NCI-H1694 (cell line): ENCODE results near the gene VN1R5.
"Not testable (repeated sequence)": the region's sequence is repeated elsewhere in the genome, so short reads cannot be mapped to it uniquely, and the experiment has no call there.

Experiments
- DNase-seq: peaks from one replicate; lab custom pipeline; 2025; lab: John Stamatoyannopoulos, UW

VN1R5 gene

GRCh38 chr1:247273013-247273412, 17.1 kb downstream of the VN1R5 start:
- no peak for DNase-seq

- no peak for DNase-seq
Measured at GRCh38 chr1:247274605-247275256, 18.9 kb downstream of the VN1R5 start.

DNA sequence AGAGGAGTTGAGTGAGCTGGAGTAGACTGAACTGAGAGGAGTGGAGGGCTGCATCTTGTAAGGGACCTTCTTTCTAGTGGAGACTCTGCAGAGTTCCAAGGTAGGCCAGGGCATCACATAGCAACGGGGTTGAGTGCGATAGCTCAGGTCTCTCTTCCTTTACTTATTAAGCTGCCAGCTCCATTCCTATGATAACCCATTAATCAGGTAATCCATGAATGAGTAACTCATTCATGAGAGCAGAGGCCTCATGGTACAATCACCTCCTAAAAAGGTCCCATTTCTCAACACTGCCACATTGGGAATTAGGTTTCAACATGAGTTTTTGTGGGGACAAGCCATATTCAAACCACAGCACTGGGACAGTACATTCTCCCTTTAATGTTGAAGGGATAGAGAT, 21.3 kb downstream of the VN1R5 start:
- DNase-seq = no peak

- DNase-seq = no peak
Measured at GRCh38 chr1:247281001-247281574, 25.2 kb downstream of the VN1R5 start.

GRCh38 chr1:247286134-247286670, 30.3 kb downstream of the VN1R5 start:
- DNase-seq = no peak

DNA sequence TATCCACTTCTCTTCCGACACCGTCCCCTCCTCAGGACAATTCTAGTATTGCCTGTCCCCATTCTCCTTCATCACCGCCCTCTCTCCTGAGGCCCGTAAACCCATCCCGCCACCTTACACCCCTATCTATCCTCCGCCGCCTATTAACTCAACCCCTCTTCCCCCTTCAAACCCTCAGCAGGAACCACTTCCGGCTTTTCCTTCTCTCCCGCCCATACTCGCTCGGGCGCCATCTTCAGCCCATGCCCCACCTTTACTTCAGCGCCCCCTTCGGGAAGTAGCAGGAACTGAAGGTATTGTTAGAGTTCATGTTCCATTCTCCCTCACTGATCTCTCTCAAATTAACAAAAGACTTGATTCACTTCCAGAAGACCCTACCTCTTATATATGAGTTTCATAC, 31.6 kb downstream of the VN1R5 start:
- DNase-seq = no peak

DNA sequence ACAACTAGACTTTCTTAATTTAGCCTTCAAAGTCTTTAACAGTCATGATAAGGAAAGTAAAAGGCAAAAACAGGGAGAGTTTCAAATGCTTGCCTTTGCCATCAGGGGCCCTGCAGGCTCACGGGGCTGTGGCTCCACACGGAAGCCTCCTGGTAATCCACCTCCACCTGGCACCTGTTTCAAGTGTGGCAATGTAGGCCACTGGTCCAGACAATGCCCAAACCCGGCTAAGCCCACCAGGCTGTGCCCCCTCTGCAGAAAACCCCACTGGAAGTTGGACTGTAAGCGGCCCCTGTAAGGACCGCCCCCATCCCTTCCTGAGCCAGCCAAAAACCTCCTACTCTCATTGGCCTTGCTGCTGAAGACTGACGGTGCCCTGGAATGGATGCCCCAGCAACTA, 32.5 kb downstream of the VN1R5 start:
- DNase-seq = no peak

DNA sequence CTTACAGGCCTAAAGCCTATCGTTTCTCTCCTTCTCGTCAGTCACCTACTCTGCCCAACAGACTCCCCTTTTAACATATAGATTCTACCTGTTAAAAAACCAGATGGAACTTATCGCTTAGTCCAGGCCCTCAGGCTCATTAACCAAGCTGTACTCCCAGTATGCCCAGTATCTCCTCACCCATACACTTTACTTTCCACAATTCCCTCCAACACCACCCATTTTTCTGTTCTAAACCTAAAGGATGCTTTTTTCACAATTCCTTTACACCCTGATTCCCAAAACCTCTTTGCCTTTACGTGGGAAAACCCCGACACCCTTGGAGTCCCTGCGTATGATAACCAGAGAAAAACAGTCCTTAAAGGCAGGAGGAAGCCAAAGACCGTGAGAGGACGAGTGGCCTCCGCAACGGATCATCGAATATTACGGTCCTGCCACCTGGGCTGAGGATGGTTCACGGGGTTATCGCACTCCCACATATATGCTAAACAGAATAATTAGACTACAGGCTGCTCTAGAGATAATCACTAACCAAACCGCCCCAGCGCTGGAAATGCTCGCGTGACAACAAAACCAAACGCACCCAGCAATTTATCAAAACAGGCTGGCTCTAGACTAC, 33.5 kb downstream of the VN1R5 start:
- DNase-seq = not testable (repeated sequence)

DNA sequence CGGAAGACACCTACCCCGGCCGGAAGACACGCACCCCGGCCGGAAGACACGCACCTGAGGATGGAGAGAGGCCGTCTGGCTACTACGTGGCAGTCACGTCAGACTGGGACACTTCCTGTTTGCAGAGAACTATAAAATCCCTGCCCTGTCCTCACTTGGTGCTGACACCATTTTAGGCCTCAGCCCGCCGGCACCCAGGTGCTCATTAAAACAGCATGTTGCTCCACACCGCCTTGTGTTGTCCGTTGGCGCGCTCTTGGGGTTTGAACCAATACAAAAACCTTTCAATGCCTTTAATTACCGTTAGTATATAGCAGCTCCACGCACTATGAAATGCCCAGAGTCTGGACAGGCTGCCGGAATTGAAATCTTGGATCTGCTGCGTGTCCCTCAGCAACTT, 34.7 kb downstream of the VN1R5 start:
- DNase-seq = no peak

DNA sequence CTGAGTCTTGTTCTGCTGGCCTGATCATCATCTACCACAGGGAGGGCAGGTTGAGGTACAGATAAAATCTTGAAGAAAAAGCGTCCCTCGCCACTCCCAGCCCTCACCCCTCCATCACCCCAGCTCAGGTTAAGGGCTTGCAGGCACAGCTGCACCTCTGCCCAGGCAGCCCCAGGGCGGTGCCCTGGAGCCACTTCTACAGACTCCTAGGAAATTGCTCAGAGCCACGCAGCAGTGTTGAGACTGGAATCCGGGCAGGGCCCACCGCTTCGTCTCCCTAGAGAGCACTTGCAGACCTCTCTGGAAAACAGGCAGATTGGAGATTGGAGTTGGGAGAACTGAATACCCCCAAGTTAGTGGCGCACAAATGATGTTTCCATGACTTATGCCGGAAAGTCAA, 35.3 kb downstream of the VN1R5 start:
- no peak for DNase-seq

- no peak for DNase-seq
Measured at GRCh38 chr1:247291833-247292561, 36.1 kb downstream of the VN1R5 start.

GRCh38 chr1:247293047-247293446, 37.2 kb downstream of the VN1R5 start:
- DNase-seq = no peak

DNA sequence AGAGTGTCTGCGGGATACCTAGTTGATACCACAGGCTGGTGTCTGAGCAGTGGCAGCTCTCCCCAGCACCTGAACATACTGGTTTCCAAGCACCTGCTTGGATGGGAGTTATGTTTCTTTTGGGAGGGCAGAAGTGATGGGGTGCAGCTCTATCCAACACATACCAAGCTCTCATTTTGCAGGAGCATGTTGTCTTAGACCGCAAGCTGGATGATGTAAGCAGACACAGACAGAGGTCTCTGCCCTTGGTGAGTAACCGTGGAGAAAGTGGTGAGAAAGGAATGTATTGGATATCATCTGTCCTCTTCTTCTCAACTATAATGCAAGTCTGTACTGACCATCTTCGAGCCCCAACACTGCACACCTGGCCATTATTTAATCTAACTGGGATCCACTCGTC, 38.4 kb downstream of the VN1R5 start:
- no peak for DNase-seq

DNA sequence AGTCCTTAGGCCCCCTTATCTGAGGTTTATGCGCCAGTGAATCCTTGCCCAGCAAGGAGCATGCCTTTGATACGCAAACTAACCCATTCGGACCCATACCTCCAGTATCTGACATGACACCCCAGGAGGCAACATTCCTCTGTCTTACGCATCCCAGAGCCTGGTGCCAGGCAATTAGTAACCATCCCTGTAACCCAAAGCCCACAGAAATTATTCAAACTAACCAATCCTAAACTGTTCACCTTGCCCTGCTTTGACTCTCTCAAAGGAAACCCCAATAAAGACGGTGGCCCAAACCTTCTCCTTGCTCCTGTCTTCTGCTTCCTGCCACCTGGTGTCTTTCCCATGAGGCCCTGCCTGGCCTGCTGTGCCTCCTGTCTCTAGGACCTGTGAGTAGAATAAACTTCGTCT, 39.4 kb downstream of the VN1R5 start:
- no peak for DNase-seq

GRCh38 chr1:247295746-247296145, 39.9 kb downstream of the VN1R5 start:
- DNase-seq = no peak

GRCh38 chr1:247296599-247297180, 40.8 kb downstream of the VN1R5 start:
- no peak for DNase-seq

GRCh38 chr1:247297263-247298123, 41.6 kb downstream of the VN1R5 start:
- DNase-seq = no peak

DNA sequence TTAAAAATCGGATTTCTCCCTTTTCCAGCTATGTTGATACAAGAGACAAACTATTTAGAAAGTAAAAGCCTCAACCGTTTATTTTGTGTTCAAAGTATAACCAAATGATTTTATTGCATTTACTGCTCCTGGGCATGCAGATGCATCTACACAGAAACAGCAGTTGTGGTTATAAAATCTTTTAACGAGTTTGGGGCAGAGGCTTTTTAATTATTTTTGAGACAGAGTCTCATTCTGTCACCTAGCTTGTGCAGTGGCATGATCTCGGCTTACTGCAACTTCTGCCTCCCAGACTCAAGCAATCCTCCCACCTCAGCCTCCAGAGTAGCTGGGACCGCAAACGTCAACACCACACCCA, 42.2 kb downstream of the VN1R5 start:
- no peak for DNase-seq

DNA sequence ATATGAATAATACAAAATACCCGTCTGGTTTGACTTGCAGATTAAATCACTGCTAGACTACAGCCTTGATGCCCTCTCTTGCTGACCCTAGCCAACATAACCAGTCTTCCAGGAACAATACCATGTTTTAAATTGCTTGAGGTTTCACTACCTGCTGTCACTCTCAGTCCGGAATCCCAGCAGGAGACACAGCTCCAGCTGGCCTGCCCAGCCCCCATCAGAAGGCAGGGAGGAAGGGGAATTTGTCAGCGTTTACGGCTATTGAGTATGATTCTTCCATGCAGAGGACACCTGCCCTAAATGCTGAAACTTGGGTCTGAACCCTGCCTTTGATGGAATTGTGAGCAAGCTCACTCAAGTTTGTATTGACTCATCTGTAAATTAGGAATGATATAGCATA, 42.8 kb downstream of the VN1R5 start:
- DNase-seq = no peak

DNA sequence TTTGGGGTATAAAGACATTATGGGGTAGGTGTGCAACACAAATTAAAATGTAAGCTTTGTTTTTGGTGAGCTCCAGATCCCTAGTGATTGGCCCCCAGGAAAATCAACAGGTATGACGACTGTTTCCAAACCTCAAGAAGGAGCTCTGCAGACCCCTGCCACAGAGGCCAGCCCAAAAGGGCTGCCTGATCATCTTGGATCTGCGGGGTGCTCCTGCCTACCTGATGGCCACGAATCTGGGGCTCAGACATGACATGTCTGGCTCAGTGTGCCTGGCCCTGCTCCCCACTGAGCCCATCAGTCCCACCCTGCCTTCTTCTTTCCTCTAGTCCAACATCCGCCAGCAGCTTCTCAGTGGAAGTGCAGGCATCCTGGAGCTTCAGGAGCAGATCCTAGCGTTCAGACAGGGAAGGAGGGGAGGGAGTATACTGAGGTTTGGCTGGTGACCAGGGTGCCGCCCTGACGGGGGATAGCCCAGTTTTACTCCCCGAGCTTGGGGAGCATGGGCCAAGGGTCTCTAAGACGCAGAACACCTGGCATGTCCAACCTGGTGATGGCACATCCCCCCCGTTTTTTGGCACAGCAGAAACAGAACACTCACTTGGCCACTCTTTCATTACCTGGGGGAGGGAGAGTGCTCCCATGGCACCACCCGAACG, 44.0 kb downstream of the VN1R5 start:
- DNase-seq = no peak
